Epithelial cell of esophagus (primary cell): Measurements from ENCODE around the gene SEC14L2.

ENCODE experiments used
- DNase-seq: peaks from one replicate; pipeline ENCODE4 v3.0.0; 2010; ENCODE audit warnings: low read depth
- H3K4me3 ChIP-seq: 2 replicates; pipeline ENCODE4 v1.5.1; 2011; ENCODE audit warnings: mild to moderate bottlenecking, low read length, control low read depth
- CTCF ChIP-seq: IDR thresholded peaks from 2 replicates; pipeline ENCODE4 v1.5.1; 2011; ENCODE audit warnings: low read depth, mild to moderate bottlenecking, low read length, control low read depth, inconsistent platforms; ENCODE audit not compliant: insufficient read depth; ENCODE audit errors: missing control alignments

The SEC14L2 gene

GRCh38 chr22:30438559-30438958, 41.7 kb downstream of the SEC14L2 start:
- H3K4me3 ChIP-seq = no peak overlapping the region
- TF ChIP-seq CTCF = no peak
- DNase-seq = peak; percentile 26

GRCh38 chr22:30439226-30439625, 42.4 kb downstream of the SEC14L2 start:
- DNase-seq = peak; percentile 56
- no peak overlapping the region for H3K4me3 ChIP-seq
- no peak for TF ChIP-seq CTCF

GRCh38 chr22:30439836-30440235, 43.0 kb downstream of the SEC14L2 start:
- peak; percentile 18 for DNase-seq
- no peak for TF ChIP-seq CTCF
- H3K4me3 ChIP-seq = no peak overlapping the region

- H3K4me3 ChIP-seq = no peak overlapping the region
- no peak for DNase-seq
- TF ChIP-seq CTCF = no peak
These were observed 44.3 kb downstream of the SEC14L2 start for GRCh38 chr22:30441088-30441487.

- peak; percentile 79 for TF ChIP-seq CTCF
These were observed 48.0 kb downstream of the SEC14L2 start for GRCh38 chr22:30444632-30445437.

GRCh38 chr22:30445438-30446145, 48.8 kb downstream of the SEC14L2 start:
- no peak for TF ChIP-seq CTCF
- DNase-seq = peak; percentile 33
- H3K4me3 ChIP-seq = no peak overlapping the region

More at GRCh38 chr22:30444632-30445437, 48.0 kb downstream of the SEC14L2 start:
- no peak overlapping the region for H3K4me3 ChIP-seq
- peak; percentile 59 for DNase-seq
